Naive thymus-derived CD4-positive, alpha-beta T cell (primary cell): ENCODE measurements around the gene DBNDD2. TPM values are rescaled to one million over a fixed set of nuclear protein-coding genes. Genes with fewer than 3 reads are reported as not detected.

Source experiments
- ATAC-seq: fragments of 150-1000 bp; cut with Tn5 transposase; 2 replicates; pipeline ENCODE4 v1.10.0; 2021; ENCODE audit warnings: mild to moderate bottlenecking, moderate library complexity
- CTCF ChIA-PET: fragments of 350-600 bp; sonication (Branson Sonifier 250); formaldehyde crosslinking; loops from one replicate; lab custom pipeline; 2021; ENCODE audit warnings: antibody characterized with exemption; lab: Charles Lee
- POLR2A ChIA-PET: fragments of 350-600 bp; sonication (Branson Sonifier 250); formaldehyde crosslinking; loops from one replicate; lab custom pipeline; 2021; ENCODE audit warnings: antibody characterized with exemption, inconsistent platforms; lab: Charles Lee
- DNase-seq, 9 donors: peaks; one replicate each; pipeline versions ENCODE4 v3.0.0 to v3.0.0-alpha.2; 2020 to 2022; ENCODE audit warnings: mixed read lengths in 1 of 9
- H3K27ac ChIP-seq: one replicate; pipeline ENCODE4 v1.7.0; 2013; ENCODE audit warnings: mild to moderate bottlenecking, low read depth, low read length, moderate library complexity
- H3K27me3 ChIP-seq, 2 donors: one replicate each; pipeline ENCODE4 v1.7.0; 2013; ENCODE audit warnings: low read length in 2 of 2, mild to moderate bottlenecking in 2 of 2, moderate library complexity in 2 of 2; ENCODE audit not compliant: control insufficient read depth in 2 of 2, insufficient read depth in 2 of 2
- H3K36me3 ChIP-seq, 3 experiments: 1 replicate in 2 of 3; 2 replicates in 1 of 3; pipeline ENCODE4 v1.7.0; 2013; ENCODE audit warnings: low read length in 3 of 3, mild to moderate bottlenecking in 3 of 3, moderate library complexity in 1 of 3; ENCODE audit not compliant: insufficient read depth in 3 of 3, control insufficient read depth in 2 of 3
- H3K4me1 ChIP-seq, 2 donors: one replicate each; pipeline ENCODE4 v1.7.0; 2013; ENCODE audit warnings: low read length in 2 of 2, mild to moderate bottlenecking in 2 of 2, moderate library complexity in 1 of 2; ENCODE audit not compliant: control insufficient read depth in 2 of 2, insufficient read depth in 2 of 2
- H3K4me3 ChIP-seq: 2 replicates; pipeline ENCODE4 v1.7.0; 2013; ENCODE audit warnings: mild to moderate bottlenecking, low read length
- H3K9me3 ChIP-seq, 3 experiments: 1 replicate in 2 of 3; 2 replicates in 1 of 3; pipeline ENCODE4 v1.7.0; 2013; ENCODE audit warnings: low read length in 3 of 3; ENCODE audit not compliant: control insufficient read depth in 2 of 3
- H3K27ac Mint-ChIP-seq, 9 donors: one replicate each; pipeline ENCODE4 v1.8.0; 2020 to 2022; ENCODE audit warnings: mixed read lengths in 9 of 9, mild to moderate bottlenecking in 8 of 9, moderate library complexity in 5 of 9, inconsistent platforms in 2 of 9
- H3K27me3 Mint-ChIP-seq, 5 donors: one replicate each; pipeline ENCODE4 v1.8.0; 2021 to 2022; ENCODE audit warnings: mixed read lengths in 5 of 5, mild to moderate bottlenecking in 1 of 5
- H3K36me3 Mint-ChIP-seq, 5 donors: one replicate each; pipeline ENCODE4 v1.8.0; 2020 to 2022; ENCODE audit warnings: mixed read lengths in 5 of 5, mild to moderate bottlenecking in 3 of 5, inconsistent platforms in 1 of 5
- H3K4me1 Mint-ChIP-seq, 7 donors: one replicate each; pipeline ENCODE4 v1.8.0; 2020 to 2022; ENCODE audit warnings: mixed read lengths in 7 of 7, mild to moderate bottlenecking in 3 of 7, inconsistent platforms in 1 of 7
- H3K4me3 Mint-ChIP-seq, 10 donors: one replicate each; pipeline ENCODE4 v1.8.0; 2020 to 2022; ENCODE audit warnings: mild to moderate bottlenecking in 10 of 10, mixed read lengths in 10 of 10, moderate library complexity in 6 of 10, inconsistent platforms in 2 of 10
- H3K9me3 Mint-ChIP-seq, 11 donors: one replicate each; pipeline ENCODE4 v1.8.0; 2020 to 2022; ENCODE audit warnings: mixed read lengths in 11 of 11, mild to moderate bottlenecking in 4 of 11, inconsistent platforms in 1 of 11, moderate library complexity in 1 of 11
- intact Hi-C, 2 donors: fragments of 100-400 bp; cut with micrococcal nuclease; formaldehyde crosslinking; loops; one replicate each; pipeline ENCODE4 v1.15.1; 2023
- polyA plus RNA-seq, 2 donors: library from polyadenylated mRNA; unstranded; fragments of 300-500 nt; fragmentation: Illumina TruSeq; gene quantifications; one replicate each; pipeline ENCODE4 v1.2.3, GENCODE V29; 2021
- total RNA-seq, 6 experiments: library from RNA in 5 of 6; stranded (reverse) in 5 of 6; gene quantifications; 1 replicate in 5 of 6; 2 replicates in 1 of 6; pipeline ENCODE4 v1.2.3 and lab custom pipeline; 2021 to 2026

DBNDD2 gene
- total and polyA plus RNA-seq, 7 experiments from 2014 or later = 12.2 to 22.9 (median 16.3) TPM

- Mint-ChIP-seq H3K27me3 (peaks cover 0 to 2% (median 0%) of the 10 kb centered on the region in 5 donors), H3K4me3 (no peak overlapping the region), H3K9me3 (peaks cover 0 to 5% (median 0%) of the 10 kb centered on the region in 11 donors), H3K27ac (peak overlapping the region in 2 of 9 donors; percentile 5 to 48), H3K36me3 (peaks cover 0 to 31% (median 11%) of the 10 kb centered on the region in 5 donors), H3K4me1 (peaks cover 0 to 4% (median 0%) of the 10 kb centered on the region in 7 donors)
- intact Hi-C loops = no loop called here
- POLR2A ChIA-PET = no interaction called here
- no peak overlapping the region for H3K4me3 ChIP-seq
- H3K4me1 ChIP-seq = no peaks in the 10 kb centered on the region
- ATAC-seq = no peak
- H3K9me3 ChIP-seq = no peaks in the 10 kb centered on the region
- H3K27ac ChIP-seq = no peak overlapping the region
- no peak for DNase-seq
- no peaks in the 10 kb centered on the region for H3K27me3 ChIP-seq
- CTCF ChIA-PET = no interaction called here
- H3K36me3 ChIP-seq = no peaks in the 10 kb centered on the region
Observed at GRCh38 chr20:45391559-45391958, 16.5 kb upstream of the DBNDD2 start.

GRCh38 chr20:45392733-45393132, 15.4 kb upstream of the DBNDD2 start:
- ATAC-seq (no peak), DNase-seq (no peak)
- Mint-ChIP-seq H3K4me1 (no peaks in the 10 kb centered on the region), H3K9me3 (peaks cover 0 to 3% (median 0%) of the 10 kb centered on the region in 11 donors), H3K36me3 (peaks cover 0 to 29% (median 5%) of the 10 kb centered on the region in 5 donors), H3K4me3 (no peak overlapping the region), H3K27ac (no peak overlapping the region), H3K27me3 (no peaks in the 10 kb centered on the region)
- Histone ChIP-seq H3K4me3 (no peak overlapping the region), H3K27ac (no peak overlapping the region), H3K27me3 (no peaks in the 10 kb centered on the region), H3K4me1 (no peaks in the 10 kb centered on the region), H3K36me3 (no peaks in the 10 kb centered on the region), H3K9me3 (no peaks in the 10 kb centered on the region)
- ChIA-PET CTCF (no interaction called here), POLR2A (no interaction called here)
- intact Hi-C loops = no loop called here

- CTCF ChIA-PET = no interaction called here
- no peak overlapping the region for H3K27ac Mint-ChIP-seq
- intact Hi-C loops = no loop called here
Observed at GRCh38 chr20:45394221-45395113, 13.6 kb upstream of the DBNDD2 start.

GRCh38 chr20:45395114-45395415, 13.0 kb upstream of the DBNDD2 start:
- Histone ChIP-seq H3K4me3 (no peak overlapping the region), H3K27me3 (no peaks in the 10 kb centered on the region), H3K27ac (no peak overlapping the region), H3K4me1 (no peaks in the 10 kb centered on the region), H3K9me3 (peaks cover 0 to 1% (median 0%) of the 10 kb centered on the region in 3 experiments), H3K36me3 (no peaks in the 10 kb centered on the region)
- Mint-ChIP-seq H3K27ac (no peak overlapping the region), H3K4me3 (no peak overlapping the region), H3K4me1 (no peaks in the 10 kb centered on the region), H3K9me3 (peaks cover 3 to 9% (median 6%) of the 10 kb centered on the region in 11 donors), H3K27me3 (no peaks in the 10 kb centered on the region), H3K36me3 (peaks cover 6 to 38% (median 9%) of the 10 kb centered on the region in 5 donors)
- ChIA-PET POLR2A (no interaction called here), CTCF (no interaction called here)
- intact Hi-C loops = no loop called here
- ATAC-seq = no peak
- DNase-seq = no peak

More at GRCh38 chr20:45394221-45395113, 13.6 kb upstream of the DBNDD2 start:
- POLR2A ChIA-PET = no interaction called here
- Mint-ChIP-seq H3K4me3 (no peak overlapping the region), H3K9me3 (peaks cover 0 to 4% (median under 1%) of the 10 kb centered on the region in 11 donors), H3K36me3 (peaks cover 1 to 35% (median 3%) of the 10 kb centered on the region in 5 donors), H3K27me3 (no peaks in the 10 kb centered on the region), H3K4me1 (no peaks in the 10 kb centered on the region)
- no peak for ATAC-seq
- no peaks in the 10 kb centered on the region for H3K27me3 ChIP-seq
- no peak overlapping the region for H3K4me3 ChIP-seq
- no peak for DNase-seq
- H3K36me3 ChIP-seq = no peaks in the 10 kb centered on the region
- no peaks in the 10 kb centered on the region for H3K4me1 ChIP-seq
- H3K27ac ChIP-seq = no peak overlapping the region
- H3K9me3 ChIP-seq = no peaks in the 10 kb centered on the region

GRCh38 chr20:45399018-45399417, 9.1 kb upstream of the DBNDD2 start:
- H3K4me1 ChIP-seq = no peaks in the 10 kb centered on the region
- Mint-ChIP-seq H3K4me1 (no peaks in the 10 kb centered on the region), H3K27me3 (peaks cover 0 to 2% (median 0%) of the 10 kb centered on the region in 5 donors), H3K4me3 (no peak overlapping the region), H3K9me3 (peaks cover 5 to 27% (median 16%) of the 10 kb centered on the region in 11 donors), H3K27ac (no peak overlapping the region), H3K36me3 (peaks cover 8 to 45% (median 19%) of the 10 kb centered on the region in 5 donors)
- ATAC-seq (no peak), DNase-seq (no peak)
- no peak overlapping the region for H3K27ac ChIP-seq
- H3K36me3 ChIP-seq = peaks cover 0 to 3% (median 0%) of the 10 kb centered on the region in 3 experiments
- ChIA-PET POLR2A (interaction anchor here (1.0 kb wide), 1 partner anchor 17 kb away, joined by 3 read pairs; the partner anchor contains the start of gene PIGT), CTCF (interaction anchor here (1.0 kb wide), 1 partner anchor 17 kb away, joined by 3 read pairs; the partner anchor contains the start of gene PIGT)
- H3K4me3 ChIP-seq = no peak overlapping the region
- intact Hi-C loops = no loop called here
- H3K27me3 ChIP-seq = no peaks in the 10 kb centered on the region
- H3K9me3 ChIP-seq = peaks cover 0 to 15% (median 0%) of the 10 kb centered on the region in 3 experiments

- H3K36me3 ChIP-seq = peaks cover 0 to 3% (median 0%) of the 10 kb centered on the region in 3 experiments
- DNase-seq (no peak), ATAC-seq (no peak)
- no peak overlapping the region for H3K27ac ChIP-seq
- peaks cover 0 to 15% (median 0%) of the 10 kb centered on the region in 3 experiments for H3K9me3 ChIP-seq
- Mint-ChIP-seq H3K4me3 (no peak overlapping the region), H3K27me3 (peaks cover 0 to 12% (median 0%) of the 10 kb centered on the region in 5 donors), H3K4me1 (peaks cover 5 to 9% (median 8%) of the 10 kb centered on the region in 7 donors), H3K9me3 (peaks cover 5 to 27% (median 16%) of the 10 kb centered on the region in 11 donors), H3K27ac (no peak overlapping the region), H3K36me3 (peaks cover 8 to 41% (median 19%) of the 10 kb centered on the region in 5 donors)
- no peaks in the 10 kb centered on the region for H3K27me3 ChIP-seq
- H3K4me3 ChIP-seq = no peak overlapping the region
- no peaks in the 10 kb centered on the region for H3K4me1 ChIP-seq
- intact Hi-C loops = no loop called here
- ChIA-PET CTCF (no interaction called here), POLR2A (no interaction called here)
Observed at GRCh38 chr20:45400346-45401031, 7.6 kb upstream of the DBNDD2 start.
